ENCODE results near the gene MED31. TPM values are rescaled to one million over a fixed set of nuclear protein-coding genes. Genes with fewer than 3 reads are reported as not detected.

MED31 gene
- total and polyA plus RNA-seq, 7 experiments from 2014 or later, result 21.4 to 41.2 (median 26.7) TPM

GRCh38 chr17:6684881-6685767, 33.7 kb upstream of the MED31 start:
- intact Hi-C loops (cut with micrococcal nuclease), result no loop called here
- no peaks in the 10 kb centered on the region for H3K9me3 Mint-ChIP-seq
- ATAC-seq, result no peak
- no peaks in the 10 kb centered on the region for H3K36me3 ChIP-seq (ENCODE audit: control insufficient read depth in 2 of 3, insufficient read depth in 3 of 3, low read length in 3 of 3)
- no peak overlapping the region for H3K4me3 ChIP-seq (ENCODE audit: low read length)
- ChIA-PET CTCF (no interaction called here), POLR2A (no interaction called here)
- DNase-seq, result no peak
- H3K4me1 Mint-ChIP-seq, result no peaks in the 10 kb centered on the region
- H3K27me3 Mint-ChIP-seq, result peaks cover 24 to 55% (median 44%) of the 10 kb centered on the region in 5 donors
- peaks cover 0 to 8% (median 0%) of the 10 kb centered on the region in 5 donors for H3K36me3 Mint-ChIP-seq
- H3K27me3 ChIP-seq (ENCODE audit: control insufficient read depth in 2 of 2, insufficient read depth in 2 of 2, low read length in 2 of 2), result no peaks in the 10 kb centered on the region
- H3K9me3 ChIP-seq (ENCODE audit: control insufficient read depth in 2 of 3, low read length in 3 of 3), result no peaks in the 10 kb centered on the region
- no peak overlapping the region for H3K27ac Mint-ChIP-seq
- no peak overlapping the region for H3K27ac ChIP-seq (ENCODE audit: low read depth, low read length)
- H3K4me3 Mint-ChIP-seq, result no peak overlapping the region
- H3K4me1 ChIP-seq (ENCODE audit: control insufficient read depth in 2 of 2, insufficient read depth in 2 of 2, low read length in 2 of 2), result no peaks in the 10 kb centered on the region

GRCh38 chr17:6684460-6684783, 33.0 kb upstream of the MED31 start:
- ATAC-seq (no peak), DNase-seq (no peak)
- no peaks in the 10 kb centered on the region for H3K9me3 ChIP-seq (ENCODE audit: control insufficient read depth in 2 of 3, low read length in 3 of 3)
- no peaks in the 10 kb centered on the region for H3K4me1 ChIP-seq (ENCODE audit: control insufficient read depth in 2 of 2, insufficient read depth in 2 of 2, low read length in 2 of 2)
- Mint-ChIP-seq H3K4me1 (no peaks in the 10 kb centered on the region), H3K9me3 (no peaks in the 10 kb centered on the region), H3K36me3 (peaks cover 0 to 8% (median 0%) of the 10 kb centered on the region in 5 donors), H3K27me3 (peaks cover 26 to 55% (median 42%) of the 10 kb centered on the region in 5 donors), H3K4me3 (no peak overlapping the region), H3K27ac (no peak overlapping the region)
- H3K4me3 ChIP-seq (ENCODE audit: low read length), result no peak overlapping the region
- POLR2A ChIA-PET, result no interaction called here
- no peaks in the 10 kb centered on the region for H3K36me3 ChIP-seq (ENCODE audit: control insufficient read depth in 2 of 3, insufficient read depth in 3 of 3, low read length in 3 of 3)
- no peak overlapping the region for H3K27ac ChIP-seq (ENCODE audit: low read depth, low read length)
- CTCF ChIA-PET, result no interaction called here
- intact Hi-C loops (cut with micrococcal nuclease), result no loop called here
- peaks cover 0 to 2% of the 10 kb centered on the region in 2 donors for H3K27me3 ChIP-seq (ENCODE audit: control insufficient read depth in 2 of 2, insufficient read depth in 2 of 2, low read length in 2 of 2)

GRCh38 chr17:6683730-6684459, 32.5 kb upstream of the MED31 start:
- no peaks in the 10 kb centered on the region for H3K9me3 Mint-ChIP-seq
- intact Hi-C loops (cut with micrococcal nuclease), result no loop called here
- Histone ChIP-seq H3K27ac (ENCODE audit: low read depth, low read length) (no peak overlapping the region), H3K36me3 (ENCODE audit: control insufficient read depth in 2 of 3, insufficient read depth in 3 of 3, low read length in 3 of 3) (no peaks in the 10 kb centered on the region), H3K4me3 (ENCODE audit: low read length) (no peak overlapping the region), H3K27me3 (ENCODE audit: control insufficient read depth in 2 of 2, insufficient read depth in 2 of 2, low read length in 2 of 2) (peaks cover 0 to 2% of the 10 kb centered on the region in 2 donors), H3K9me3 (ENCODE audit: control insufficient read depth in 2 of 3, low read length in 3 of 3) (no peaks in the 10 kb centered on the region), H3K4me1 (ENCODE audit: control insufficient read depth in 2 of 2, insufficient read depth in 2 of 2, low read length in 2 of 2) (no peaks in the 10 kb centered on the region)
- H3K36me3 Mint-ChIP-seq, result peaks cover 0 to 8% (median 0%) of the 10 kb centered on the region in 5 donors
- CTCF ChIA-PET, result no interaction called here
- ATAC-seq (no peak), DNase-seq (no peak)
- POLR2A ChIA-PET, result no interaction called here
- H3K27me3 Mint-ChIP-seq, result peaks cover 29 to 56% (median 42%) of the 10 kb centered on the region in 5 donors
- H3K27ac Mint-ChIP-seq, result no peak overlapping the region
- no peaks in the 10 kb centered on the region for H3K4me1 Mint-ChIP-seq
- H3K4me3 Mint-ChIP-seq, result no peak overlapping the region

- no peak overlapping the region for H3K4me3 Mint-ChIP-seq
- CTCF ChIA-PET, result no interaction called here
- Histone ChIP-seq H3K27me3 (ENCODE audit: control insufficient read depth in 2 of 2, insufficient read depth in 2 of 2, low read length in 2 of 2) (peaks cover 0 to 2% of the 10 kb centered on the region in 2 donors), H3K36me3 (ENCODE audit: control insufficient read depth in 2 of 3, insufficient read depth in 3 of 3, low read length in 3 of 3) (no peaks in the 10 kb centered on the region), H3K9me3 (ENCODE audit: control insufficient read depth in 2 of 3, low read length in 3 of 3) (no peaks in the 10 kb centered on the region), H3K27ac (ENCODE audit: low read depth, low read length) (no peak overlapping the region), H3K4me3 (ENCODE audit: low read length) (no peak overlapping the region), H3K4me1 (ENCODE audit: control insufficient read depth in 2 of 2, insufficient read depth in 2 of 2, low read length in 2 of 2) (peaks cover 0 to 1% of the 10 kb centered on the region in 2 donors)
- POLR2A ChIA-PET, result no interaction called here
- ATAC-seq, result no peak
- DNase-seq, result no peak
- no peak overlapping the region for H3K27ac Mint-ChIP-seq
- H3K4me1 Mint-ChIP-seq, result peaks cover 0 to 4% (median 3%) of the 10 kb centered on the region in 7 donors
- H3K9me3 Mint-ChIP-seq, result no peaks in the 10 kb centered on the region
- peaks cover 0 to 8% (median 0%) of the 10 kb centered on the region in 5 donors for H3K36me3 Mint-ChIP-seq
- intact Hi-C loops (cut with micrococcal nuclease), result no loop called here
- peaks cover 37 to 63% (median 47%) of the 10 kb centered on the region in 5 donors for H3K27me3 Mint-ChIP-seq
Measured at GRCh38 chr17:6683081-6683684, 31.8 kb upstream of the MED31 start.

GRCh38 chr17:6682339-6682738, 30.9 kb upstream of the MED31 start:
- POLR2A ChIA-PET, result no interaction called here
- no peaks in the 10 kb centered on the region for H3K36me3 ChIP-seq (ENCODE audit: control insufficient read depth in 2 of 3, insufficient read depth in 3 of 3, low read length in 3 of 3)
- no peaks in the 10 kb centered on the region for H3K9me3 ChIP-seq (ENCODE audit: control insufficient read depth in 2 of 3, low read length in 3 of 3)
- H3K4me1 Mint-ChIP-seq, result peaks cover 3 to 12% (median 8%) of the 10 kb centered on the region in 7 donors
- H3K27me3 Mint-ChIP-seq, result peaks cover 43 to 69% (median 45%) of the 10 kb centered on the region in 5 donors
- no peak overlapping the region for H3K27ac ChIP-seq (ENCODE audit: low read depth, low read length)
- DNase-seq (no peak), ATAC-seq (no peak)
- no peak overlapping the region for H3K4me3 ChIP-seq (ENCODE audit: low read length)
- H3K9me3 Mint-ChIP-seq, result no peaks in the 10 kb centered on the region
- peaks cover 0 to 8% (median 0%) of the 10 kb centered on the region in 5 donors for H3K36me3 Mint-ChIP-seq
- H3K4me1 ChIP-seq (ENCODE audit: control insufficient read depth in 2 of 2, insufficient read depth in 2 of 2, low read length in 2 of 2), result peaks cover 0 to 10% of the 10 kb centered on the region in 2 donors
- H3K4me3 Mint-ChIP-seq, result no peak overlapping the region
- peak overlapping the region in 1 of 9 donors; percentile 32 for H3K27ac Mint-ChIP-seq
- intact Hi-C loops (cut with micrococcal nuclease), result no loop called here
- CTCF ChIA-PET, result no interaction called here
- H3K27me3 ChIP-seq (ENCODE audit: control insufficient read depth in 2 of 2, insufficient read depth in 2 of 2, low read length in 2 of 2), result peaks cover 0 to 2% of the 10 kb centered on the region in 2 donors

GRCh38 chr17:6681671-6682070, 30.3 kb upstream of the MED31 start:
- ChIA-PET CTCF (no interaction called here), POLR2A (no interaction called here)
- DNase-seq, result no peak
- peaks cover 0 to 8% (median 0%) of the 10 kb centered on the region in 5 donors for H3K36me3 Mint-ChIP-seq
- peaks cover 3 to 12% (median 8%) of the 10 kb centered on the region in 7 donors for H3K4me1 Mint-ChIP-seq
- H3K4me1 ChIP-seq (ENCODE audit: control insufficient read depth in 2 of 2, insufficient read depth in 2 of 2, low read length in 2 of 2), result peaks cover 0 to 12% of the 10 kb centered on the region in 2 donors
- ATAC-seq, result no peak
- no peaks in the 10 kb centered on the region for H3K9me3 Mint-ChIP-seq
- H3K27me3 ChIP-seq (ENCODE audit: control insufficient read depth in 2 of 2, insufficient read depth in 2 of 2, low read length in 2 of 2), result peaks cover 0 to 2% of the 10 kb centered on the region in 2 donors
- no peak overlapping the region for H3K27ac Mint-ChIP-seq
- H3K27ac ChIP-seq (ENCODE audit: low read depth, low read length), result no peak overlapping the region
- intact Hi-C loops (cut with micrococcal nuclease), result no loop called here
- H3K36me3 ChIP-seq (ENCODE audit: control insufficient read depth in 2 of 3, insufficient read depth in 3 of 3, low read length in 3 of 3), result no peaks in the 10 kb centered on the region
- H3K27me3 Mint-ChIP-seq, result peaks cover 37 to 62% (median 44%) of the 10 kb centered on the region in 5 donors
- H3K9me3 ChIP-seq (ENCODE audit: control insufficient read depth in 2 of 3, low read length in 3 of 3), result no peaks in the 10 kb centered on the region
- H3K4me3 Mint-ChIP-seq, result no peak overlapping the region
- no peak overlapping the region for H3K4me3 ChIP-seq (ENCODE audit: low read length)

Measured in naive thymus-derived CD4-positive, alpha-beta T cell (primary cell).